Cerebellar cortex (tissue), 1 donor: Measurements from ENCODE around the gene USP35.

Source experiments
- DNase-seq: peaks from one replicate; pipeline ENCODE4 v3.0.0-alpha.2; 2015; ENCODE audit warnings: low spot score

The USP35 gene

DNA sequence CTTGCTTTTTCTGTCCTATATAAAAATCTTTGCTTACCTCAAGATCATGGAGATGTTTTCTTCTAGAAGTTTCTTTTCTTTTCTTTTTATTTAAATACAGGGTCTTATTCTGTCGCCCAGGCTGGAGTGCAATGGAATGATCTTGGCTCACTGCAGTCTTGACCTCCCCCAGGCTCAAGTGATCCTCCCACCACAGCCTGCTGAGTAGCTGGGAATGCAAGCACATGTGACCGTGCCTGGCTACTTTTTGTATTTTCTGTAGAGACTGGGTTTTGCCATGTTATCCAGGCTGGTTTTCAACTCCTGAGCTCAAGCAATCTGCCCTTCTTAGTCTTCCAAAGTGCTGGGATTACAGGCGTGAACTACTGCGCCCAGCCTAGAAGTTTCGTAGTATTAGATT lies 45.3 kb downstream of the USP35 start:
- no peak for DNase-seq

DNA sequence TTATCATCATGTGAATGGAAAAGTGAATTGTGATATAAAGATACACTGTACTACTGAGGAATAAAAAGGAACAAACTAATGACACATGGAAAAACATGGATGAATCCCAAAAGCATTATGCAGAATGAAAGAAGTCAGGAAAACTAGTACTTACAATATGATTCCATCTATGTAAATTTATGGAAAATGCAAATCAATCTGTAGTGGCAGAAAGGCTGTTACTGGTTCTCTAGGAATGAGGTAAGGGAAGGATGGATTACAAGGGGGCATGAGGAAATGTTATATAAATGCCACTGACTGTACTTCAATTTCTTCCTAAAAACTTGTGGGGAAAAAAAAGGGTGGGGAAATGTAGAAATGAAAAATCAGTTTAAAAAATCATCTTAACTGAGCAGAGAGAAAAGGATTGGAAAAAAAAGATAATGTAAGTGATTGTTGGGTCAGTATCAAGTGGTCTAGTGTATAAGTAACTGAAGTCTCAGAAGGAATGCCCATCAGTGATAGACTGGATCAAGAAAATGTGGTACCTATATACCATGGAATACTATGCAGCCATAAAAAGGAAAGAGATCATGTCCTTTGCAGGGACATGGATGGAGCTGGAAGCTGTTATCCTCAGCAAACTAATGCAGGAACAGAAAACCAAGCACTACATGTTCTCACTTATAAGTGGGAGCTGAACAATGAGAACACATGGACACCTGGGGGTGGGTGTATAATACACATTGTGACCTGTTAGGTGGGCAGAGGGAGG lies 48.8 kb downstream of the USP35 start:
- DNase-seq, result no peak

DNA sequence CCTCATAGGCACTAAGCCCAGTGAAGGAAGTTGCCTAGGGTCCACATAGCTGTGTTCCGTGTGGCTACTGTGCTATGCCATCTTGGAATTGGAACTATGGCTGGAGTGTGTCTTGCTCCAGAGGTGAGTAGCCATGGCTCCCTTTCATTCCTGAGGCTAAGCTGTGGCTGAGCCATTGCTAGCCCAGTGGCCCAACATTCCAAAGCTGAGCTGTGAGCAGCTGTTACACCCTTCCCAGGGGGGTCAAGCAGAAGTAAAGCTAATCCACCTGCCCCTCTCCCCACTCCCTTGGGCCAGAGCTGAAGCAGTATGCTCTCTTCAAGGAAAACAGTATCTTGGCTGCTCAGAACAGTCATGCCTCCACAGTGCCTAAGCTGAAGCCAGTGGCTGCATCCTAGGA lies 51.1 kb downstream of the USP35 start:
- DNase-seq, result no peak

DNA sequence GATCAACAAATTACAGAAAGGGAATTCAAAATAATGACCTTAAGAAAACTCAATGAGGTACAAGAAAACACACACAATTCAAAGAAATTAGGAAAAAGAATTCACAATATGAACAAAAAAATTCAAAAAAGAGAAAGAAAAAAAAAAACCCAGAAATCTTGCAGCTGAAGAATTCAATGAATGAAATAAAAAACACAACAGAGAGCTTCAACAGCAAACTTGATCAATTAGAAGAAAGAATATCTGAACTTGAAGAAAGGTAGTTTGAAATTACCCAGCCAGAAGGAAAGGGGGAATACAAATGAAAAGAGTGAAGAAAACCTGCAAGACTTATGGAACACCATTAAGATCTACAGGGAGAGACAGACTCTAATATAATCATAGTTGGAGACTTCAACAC lies 52.8 kb downstream of the USP35 start:
- no peak for DNase-seq

DNA sequence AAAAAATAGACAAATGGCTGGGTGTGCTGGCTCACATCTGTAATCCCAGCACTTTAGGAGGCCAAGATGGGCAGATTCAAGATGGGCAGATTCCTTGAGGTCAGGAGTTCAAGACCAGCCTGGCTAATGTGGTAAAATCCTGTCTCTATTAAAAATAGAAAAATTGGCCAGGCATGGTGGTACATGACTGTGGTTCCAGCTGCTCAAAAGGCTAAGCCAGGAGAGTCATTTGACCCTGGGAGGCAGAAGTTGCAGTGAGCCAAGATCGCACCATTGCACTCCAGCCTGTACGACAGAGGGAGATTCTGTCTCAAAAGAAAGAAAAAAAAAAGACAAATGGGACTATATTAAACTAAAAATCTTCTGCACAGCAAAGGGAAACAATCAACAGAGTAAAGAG lies 55.4 kb downstream of the USP35 start:
- no peak for DNase-seq

DNA sequence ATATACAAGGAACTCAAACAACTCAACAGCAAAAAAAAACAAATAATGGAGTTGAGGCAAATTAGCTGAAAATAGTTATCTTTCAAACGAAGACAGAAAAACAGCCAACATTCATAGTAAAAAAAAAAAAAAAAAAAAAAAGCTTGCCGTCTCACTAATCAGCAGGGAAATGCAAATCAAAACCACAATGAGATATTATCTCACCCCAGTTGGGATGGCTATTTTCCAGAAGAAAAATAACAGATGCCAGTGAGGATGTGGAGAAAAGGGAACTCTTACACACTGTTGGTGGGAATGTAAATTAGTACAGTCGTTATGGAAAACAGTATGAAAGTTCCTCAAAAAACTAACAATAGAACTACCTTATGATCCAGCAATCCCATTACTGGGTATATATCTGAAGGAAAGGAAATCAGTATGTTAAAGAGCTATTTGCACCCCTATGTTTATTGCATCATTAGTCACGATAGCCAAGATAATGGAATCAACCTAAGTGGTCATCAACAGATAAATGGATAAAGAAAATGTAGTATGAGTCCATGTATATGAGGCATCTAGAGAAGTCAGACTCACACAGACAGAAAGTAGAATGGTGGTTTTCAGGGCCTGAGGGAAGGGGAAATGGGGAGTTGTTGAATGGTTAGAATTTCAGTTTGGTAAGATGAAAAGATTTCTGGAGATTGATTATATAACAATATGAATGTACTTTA lies 56.0 kb downstream of the USP35 start:
- no peak for DNase-seq

DNA sequence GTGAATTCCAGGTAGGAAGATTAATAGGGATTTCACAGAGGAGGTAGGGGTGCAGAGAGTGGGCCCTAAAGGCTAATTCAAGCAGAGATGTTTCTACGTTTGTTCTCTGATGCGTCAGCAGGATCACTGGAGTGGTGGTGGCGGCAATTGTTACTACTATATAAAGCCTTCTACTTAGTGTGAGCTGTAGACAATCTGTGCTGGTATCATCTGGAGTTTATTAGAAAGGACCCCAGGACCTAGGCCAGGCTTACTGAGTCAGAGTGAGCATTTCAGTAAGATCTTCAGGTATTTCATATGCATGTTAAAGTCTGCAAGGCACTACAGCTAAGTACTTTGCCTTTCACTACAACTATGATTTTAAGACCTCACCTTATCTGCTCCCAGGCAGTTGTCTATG lies 59.5 kb downstream of the USP35 start:
- no peak for DNase-seq

DNA sequence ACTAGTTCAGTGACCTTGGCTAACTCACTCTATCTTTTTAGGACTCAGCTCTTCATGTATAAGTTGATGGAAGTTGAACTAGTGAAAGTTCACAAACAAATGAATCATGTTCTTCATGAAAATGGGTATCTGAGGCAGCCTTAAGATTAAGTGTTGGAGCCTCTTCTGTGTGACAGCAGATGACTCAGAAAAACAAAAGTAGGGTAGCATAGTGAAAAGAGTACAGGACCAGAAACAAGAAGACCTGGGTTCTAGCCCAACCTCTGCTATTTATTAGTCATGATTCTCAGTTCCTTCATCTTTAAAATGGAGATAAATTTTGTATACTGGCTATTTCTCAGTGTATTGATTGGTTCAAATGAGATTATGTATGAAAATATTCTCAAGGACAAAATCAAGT lies 60.2 kb downstream of the USP35 start:
- no peak for DNase-seq

DNA sequence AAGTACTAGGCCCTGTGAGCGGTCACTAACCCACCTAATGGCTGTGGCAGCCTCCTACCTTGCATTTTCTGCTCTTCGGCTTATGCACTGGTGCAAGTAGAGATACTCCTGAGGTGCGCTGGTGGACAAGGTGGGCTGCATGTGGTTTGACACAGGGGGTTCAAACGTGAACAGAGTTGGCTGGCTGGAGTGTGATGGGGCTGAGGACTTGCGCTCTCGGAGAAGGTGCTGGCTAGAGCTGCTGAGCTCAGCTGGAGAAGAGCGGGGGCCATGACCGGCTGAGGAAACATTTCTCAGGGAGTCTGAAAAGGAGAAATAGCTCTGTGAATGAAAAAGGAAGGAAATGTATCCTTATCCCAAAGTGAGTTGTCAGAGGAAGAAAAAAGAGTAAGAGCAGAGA lies 61.4 kb downstream of the USP35 start:
- no peak for DNase-seq

DNA sequence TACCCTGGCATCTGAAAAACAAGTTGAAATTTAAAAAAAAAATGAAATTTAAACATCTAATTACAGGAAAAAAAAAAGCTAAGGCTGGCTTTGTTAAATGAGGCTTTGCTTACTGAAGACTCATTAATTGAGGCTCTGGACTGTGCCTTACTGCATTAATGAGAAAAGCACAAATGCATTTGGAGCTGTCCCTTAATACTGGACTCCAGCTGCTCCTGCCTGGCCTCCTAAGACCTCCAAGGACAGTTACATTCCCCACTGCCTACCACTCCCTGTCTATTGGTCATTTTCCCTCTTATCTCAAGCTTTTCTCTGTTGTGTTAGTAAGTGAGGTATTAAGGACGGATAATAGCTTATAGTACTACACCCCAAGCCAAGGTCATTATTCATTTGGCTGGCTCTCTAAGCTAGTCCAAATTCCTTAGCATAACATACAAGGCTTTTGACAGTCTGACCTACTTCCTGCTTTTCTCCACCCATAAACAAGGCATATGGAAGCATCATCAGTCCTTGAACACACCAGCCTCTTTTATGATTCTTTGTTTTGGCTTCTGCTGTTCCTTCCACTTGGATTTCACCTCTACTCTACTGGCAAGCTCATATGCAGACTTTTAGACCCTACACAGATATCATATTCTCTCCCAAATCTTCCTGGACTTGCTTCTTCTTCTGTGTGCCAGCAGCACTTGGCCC lies 62.5 kb downstream of the USP35 start:
- DNase-seq, result no peak

DNA sequence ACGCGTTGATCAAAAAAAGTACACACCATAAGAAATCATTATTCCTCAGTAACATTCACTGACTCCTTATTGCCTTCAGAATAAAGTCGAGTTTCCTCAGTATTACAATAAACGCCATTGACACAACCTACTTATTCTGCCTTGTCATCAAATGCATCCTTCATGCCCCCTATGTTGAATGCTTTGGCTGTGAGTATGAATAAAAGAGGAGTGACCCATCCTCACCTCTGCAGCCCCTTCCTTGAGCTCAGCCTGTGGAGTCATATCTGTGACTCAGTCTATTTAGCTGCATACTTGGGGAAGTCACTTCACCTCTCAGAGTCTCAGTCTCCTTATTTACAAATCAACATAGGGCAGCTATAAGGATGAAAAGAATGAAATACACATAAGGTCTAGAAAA lies 65.1 kb downstream of the USP35 start:
- no peak for DNase-seq

DNA sequence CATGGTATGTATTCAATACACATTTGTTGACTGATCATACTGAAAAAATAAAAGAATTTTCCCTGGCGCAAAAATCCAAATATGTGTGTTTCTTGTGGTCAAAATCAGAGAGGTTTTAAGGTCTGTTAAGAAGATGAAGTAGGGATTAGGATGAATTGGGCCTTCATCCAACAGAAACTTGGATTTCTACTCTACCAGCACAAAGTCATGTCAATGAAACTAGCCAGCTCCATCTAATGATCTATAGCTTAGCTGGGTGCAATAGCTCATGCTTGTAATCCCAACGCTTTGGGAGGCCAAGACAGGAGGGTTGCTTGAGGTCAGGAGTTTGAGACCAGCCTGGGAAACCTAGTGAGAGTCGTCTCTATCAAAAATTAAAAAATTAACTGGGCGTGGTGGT lies 65.5 kb downstream of the USP35 start:
- no peak for DNase-seq

DNA sequence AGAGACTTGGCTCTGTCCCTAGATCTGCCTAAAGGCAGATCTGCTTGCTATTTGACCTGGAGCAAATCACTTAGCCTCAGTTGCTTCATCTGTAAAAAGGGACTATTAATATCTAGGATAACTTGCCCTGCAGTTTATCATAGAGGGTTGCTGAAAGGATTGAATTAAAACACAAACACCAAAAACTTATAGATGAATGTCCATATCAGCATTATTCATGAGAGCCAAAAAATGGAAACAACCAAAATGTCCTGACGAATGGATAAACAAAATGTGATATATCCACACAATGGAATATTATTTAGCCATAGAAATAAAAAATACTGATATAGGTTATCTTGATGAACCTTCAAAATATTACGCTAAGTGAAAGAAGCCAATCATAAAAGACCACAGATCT lies 67.2 kb downstream of the USP35 start:
- no peak for DNase-seq

DNA sequence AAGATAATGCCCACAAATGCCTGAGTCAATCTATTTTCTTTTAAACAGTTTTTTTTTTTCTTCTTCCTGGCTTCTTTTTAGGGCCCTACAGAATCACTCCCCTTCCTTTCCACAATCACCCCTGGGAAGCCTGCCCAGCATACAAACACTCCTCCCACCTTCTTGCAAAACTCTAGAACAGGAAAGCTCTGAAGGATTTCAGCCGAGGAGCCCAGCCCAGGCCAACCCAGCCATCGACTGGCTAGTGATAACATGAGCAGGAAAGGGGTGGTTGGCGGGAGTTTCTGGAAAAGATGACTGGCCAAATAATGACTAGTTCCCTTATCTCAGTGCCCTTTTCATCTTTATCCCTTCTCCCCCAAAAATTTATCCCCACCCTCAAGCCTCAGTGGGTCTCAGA lies 68.2 kb downstream of the USP35 start:
- no peak for DNase-seq

DNA sequence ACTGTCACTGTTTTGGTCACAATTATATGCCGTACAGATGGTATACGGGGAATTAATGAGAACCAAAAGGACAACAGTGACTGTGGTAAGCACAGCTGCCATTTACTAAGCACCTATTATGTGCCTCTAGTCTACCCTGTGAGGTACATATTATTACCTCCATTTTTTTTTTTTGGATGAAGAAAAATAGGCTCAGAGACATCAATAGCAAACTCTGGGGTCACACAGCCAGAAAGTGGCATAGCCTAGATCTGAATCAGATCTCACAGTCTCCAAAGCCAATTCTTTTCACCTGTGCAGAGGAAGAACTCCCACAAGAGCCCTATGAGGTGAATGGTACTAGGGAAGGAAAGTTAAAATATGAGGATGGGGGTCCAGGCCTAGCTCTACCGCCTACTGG lies 68.9 kb downstream of the USP35 start:
- no peak for DNase-seq

DNA sequence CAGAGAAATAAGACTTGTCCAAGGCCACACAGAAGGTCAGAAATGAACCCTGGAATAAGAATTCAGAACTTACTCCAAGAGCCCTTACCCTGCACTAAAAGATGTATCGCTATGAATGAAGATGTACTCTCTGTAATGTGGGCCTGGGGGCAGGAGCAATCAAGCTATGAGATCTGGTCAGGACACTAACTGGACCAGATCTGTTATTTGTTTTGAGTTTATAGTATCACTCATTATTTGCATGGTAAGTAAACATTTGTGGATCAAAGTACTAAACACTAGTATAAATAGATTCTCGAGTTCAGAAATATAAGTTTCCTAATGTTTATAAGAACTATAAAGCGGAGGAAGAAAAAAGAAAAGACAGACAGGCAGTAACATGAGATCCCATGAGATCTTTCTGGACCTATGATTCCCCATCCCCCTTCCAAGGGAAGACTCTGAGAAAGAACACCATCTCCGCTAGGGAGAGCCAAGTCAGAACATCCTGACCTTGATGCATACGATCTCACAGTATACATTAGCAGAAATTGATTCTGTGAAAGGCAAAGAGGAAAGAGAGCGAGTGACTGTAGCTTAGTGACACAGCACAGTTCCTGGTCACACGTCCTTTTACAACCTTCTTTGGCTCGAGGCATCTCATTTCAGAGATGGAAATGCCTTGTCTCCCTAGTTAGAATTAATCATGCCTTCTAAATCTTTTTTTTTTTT lies 71.2 kb downstream of the USP35 start:
- no peak for DNase-seq

DNA sequence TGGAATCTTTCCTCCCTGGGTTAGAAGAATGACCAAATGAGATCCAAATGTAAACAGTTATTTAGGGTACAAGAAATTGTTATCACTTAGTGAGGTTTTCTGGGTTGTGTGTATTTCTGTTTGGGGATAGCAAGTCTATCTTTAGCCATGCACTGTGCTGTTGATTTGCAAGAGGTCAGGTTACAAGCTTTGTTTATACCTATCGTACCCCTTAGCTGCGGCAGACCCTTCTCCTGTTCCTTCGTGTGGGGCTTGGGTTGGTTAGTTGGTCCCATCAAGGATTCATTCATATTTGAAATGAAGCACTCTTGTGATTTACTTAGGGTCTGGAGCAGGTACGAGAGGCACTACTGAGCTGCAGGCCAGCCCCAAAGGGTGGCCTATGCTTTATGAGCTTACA lies 72.6 kb downstream of the USP35 start:
- DNase-seq, result no peak

DNA sequence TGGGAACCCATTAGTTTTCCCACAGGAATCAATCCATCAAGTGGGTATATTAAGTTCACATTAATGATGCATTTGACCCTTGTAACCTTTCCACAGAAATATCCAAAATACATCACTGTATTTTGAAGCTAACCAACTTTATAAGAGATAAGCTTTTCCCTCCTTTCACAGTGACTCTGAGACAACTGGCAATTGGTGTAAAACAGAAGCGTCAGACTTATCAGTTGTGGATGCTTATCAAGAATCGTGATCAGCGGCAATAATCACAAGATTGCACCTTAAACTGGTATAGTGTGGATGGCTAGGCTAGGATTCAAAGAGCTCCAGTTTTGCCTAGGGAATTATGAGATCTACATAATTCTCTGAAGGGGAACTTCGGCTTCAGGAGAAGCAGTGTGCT lies 73.1 kb downstream of the USP35 start:
- no peak for DNase-seq

DNA sequence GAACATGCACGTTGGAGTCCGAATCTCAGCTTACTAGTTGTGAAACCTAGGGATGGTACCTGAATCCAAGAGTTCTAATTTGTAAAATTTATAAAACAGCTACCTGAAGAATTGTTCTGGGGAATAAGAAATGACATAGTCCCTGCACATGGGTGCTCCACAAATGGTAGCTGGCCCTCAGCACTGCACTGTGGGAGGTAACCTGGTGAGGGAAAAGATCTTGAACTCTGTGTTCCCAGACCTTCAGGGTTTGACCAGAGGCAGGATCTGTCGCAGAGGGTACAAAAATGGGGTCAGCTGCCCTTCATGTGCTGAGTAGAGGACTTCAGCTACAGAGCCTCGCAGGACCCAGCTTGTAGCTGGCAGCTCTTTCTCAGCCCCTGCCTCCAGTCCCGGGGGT lies 73.5 kb downstream of the USP35 start:
- no peak for DNase-seq

DNA sequence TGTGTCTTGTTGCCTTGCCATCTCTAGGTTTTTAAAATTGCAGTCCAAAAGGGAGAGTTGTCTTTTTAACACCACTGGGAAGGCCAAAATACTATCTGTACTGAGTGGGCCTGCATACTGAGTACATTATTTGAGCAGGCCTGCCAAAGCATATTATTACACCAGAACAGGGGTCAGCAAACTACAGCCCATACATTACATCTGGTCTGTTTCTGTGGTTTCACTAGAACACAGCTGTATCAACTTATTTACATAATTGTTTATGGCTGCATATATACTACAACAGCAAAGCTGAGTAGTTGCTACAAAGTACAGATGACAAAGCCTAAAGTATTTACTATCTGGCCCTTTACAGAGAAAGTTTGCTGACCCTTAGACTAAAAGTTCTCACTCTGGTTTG lies 74.0 kb downstream of the USP35 start:
- DNase-seq, result no peak
